ENCODE measurements around the gene ASCL5. TPM values are rescaled to one million over a fixed set of nuclear protein-coding genes. Genes with fewer than 3 reads are reported as not detected.

ASCL5 gene
- total and polyA plus RNA-seq, 9 of the 15 experiments (the other 6 are each of a cell fraction or from before 2014, with no cell fraction given) = 0.09 TPM; not detected in 8

DNA sequence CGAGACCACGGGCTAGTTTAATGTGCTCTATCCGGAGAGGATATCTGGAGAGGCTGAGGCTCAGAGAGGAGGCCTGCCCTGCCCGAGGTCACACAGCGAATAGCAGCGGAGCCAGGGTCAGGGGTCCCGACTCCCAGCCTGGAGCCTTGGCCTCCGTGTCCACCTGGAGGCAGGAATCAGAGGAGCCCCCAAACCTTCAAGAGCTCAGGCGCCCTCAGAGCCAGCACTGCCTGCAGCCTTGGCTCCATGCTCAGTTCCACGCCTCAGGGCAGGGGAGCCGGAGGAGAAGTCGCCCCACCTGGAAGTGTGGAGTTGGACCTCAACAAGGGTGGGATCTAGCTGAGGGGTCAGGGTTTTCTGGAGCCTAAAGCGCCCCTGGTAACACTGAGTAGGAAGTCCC is 2.0 kb upstream of the ASCL5 start:
- POLR2A ChIA-PET = interaction anchor here (0.9 kb wide), 1 partner anchor 14 kb away, joined by 3 read pairs; no protein-coding TSS in a partner anchor
- WGBS (ENCODE audit: insufficient coverage, low coverage, missing lambda C conversion rate) = 17% methylated on average over 13 of the region's 13 CpGs
- H3K27me3 ChIP-seq (ENCODE audit: control insufficient read depth in 2 of 2, insufficient read depth in 2 of 2, low read length in 2 of 2) = peaks cover 47 to 58% of the 10 kb centered on the region in 2 experiments
- no peak for DNase-seq (ENCODE audit: extremely low read depth in 1 of 4, low spot score in 3 of 4)
- H3K27ac ChIP-seq (ENCODE audit: extremely low read depth, low read depth, low read length) = no peak overlapping the region
- peaks cover 14% of the 10 kb centered on the region for H4K20me1 ChIP-seq (replicated peaks; ENCODE audit: control insufficient read depth, insufficient read depth, low read length)
- in situ Hi-C loops (cut with MboI) (no loop called here), intact Hi-C loops (cut with micrococcal nuclease) (no loop called here)
- H3K4me1 ChIP-seq (replicated peaks in 1 of 2; ENCODE audit: control insufficient read depth in 2 of 2, insufficient read depth in 2 of 2, low read length in 2 of 2) = peaks cover 0 to 3% of the 10 kb centered on the region in 2 experiments; a peak in 2 of 5 replicates
- H3K36me3 ChIP-seq (ENCODE audit: control insufficient read depth, insufficient read depth, low read length) = no peaks in the 10 kb centered on the region
- no peak for FAIRE-seq
- no peaks in the 10 kb centered on the region for H3K79me2 ChIP-seq (ENCODE audit: control insufficient read depth, insufficient read depth, low read length)
- no peaks in the 10 kb centered on the region for H3K9me1 ChIP-seq (ENCODE audit: control insufficient read depth, insufficient read depth, low read length)
- no peak overlapping the region for H2AFZ ChIP-seq (ENCODE audit: low read depth, low read length)
- ATAC-seq = no peak
- H3K9me3 ChIP-seq (replicated peaks; ENCODE audit: control insufficient read depth, insufficient read depth, low read depth, low read length) = no peaks in the 10 kb centered on the region
- H3K4me2 ChIP-seq (ENCODE audit: insufficient read depth, low read length) = no peak overlapping the region
- peak overlapping the region in 1 of 2 experiments; percentile 50; a peak in 1 of 4 replicates for H3K9ac ChIP-seq (ENCODE audit: insufficient read depth in 1 of 2, low read depth in 2 of 2, low read length in 2 of 2)
- no peak overlapping the region for H3K4me3 ChIP-seq
- TF ChIP-seq SMAD4 (CRISPR knock-in tag; conservative IDR thresholded peaks at IDR 0.05) (no peak), PHB2 (IDR thresholded peaks at IDR 0.05; ENCODE audit: low read depth) (no peak), NFXL1 (CRISPR knock-in tag; IDR thresholded peaks at IDR 0.05) (no peak), ZNF668 (CRISPR knock-in tag; IDR thresholded peaks at IDR 0.05) (no peak), ZBTB8A (IDR thresholded peaks at IDR 0.05; ENCODE audit: partially characterized antibody) (no peak), ZFP36 (IDR thresholded peaks at IDR 0.05; ENCODE audit: low read depth, low read length, partially characterized antibody) (no peak)
- TF ChIP-seq, protein P1, sequence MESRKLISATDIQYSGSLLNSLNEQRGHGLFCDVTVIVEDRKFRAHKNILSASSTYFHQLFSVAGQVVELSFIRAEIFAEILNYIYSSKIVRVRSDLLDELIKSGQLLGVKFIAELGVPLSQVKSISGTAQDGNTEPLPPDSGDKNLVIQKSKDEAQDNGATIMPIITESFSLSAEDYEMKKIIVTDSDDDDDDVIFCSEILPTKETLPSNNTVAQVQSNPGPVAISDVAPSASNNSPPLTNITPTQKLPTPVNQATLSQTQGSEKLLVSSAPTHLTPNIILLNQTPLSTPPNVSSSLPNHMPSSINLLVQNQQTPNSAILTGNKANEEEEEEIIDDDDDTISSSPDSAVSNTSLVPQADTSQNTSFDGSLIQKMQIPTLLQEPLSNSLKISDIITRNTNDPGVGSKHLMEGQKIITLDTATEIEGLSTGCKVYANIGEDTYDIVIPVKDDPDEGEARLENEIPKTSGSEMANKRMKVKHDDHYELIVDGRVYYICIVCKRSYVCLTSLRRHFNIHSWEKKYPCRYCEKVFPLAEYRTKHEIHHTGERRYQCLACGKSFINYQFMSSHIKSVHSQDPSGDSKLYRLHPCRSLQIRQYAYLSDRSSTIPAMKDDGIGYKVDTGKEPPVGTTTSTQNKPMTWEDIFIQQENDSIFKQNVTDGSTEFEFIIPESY (CRISPR knock-in tag; IDR thresholded peaks at IDR 0.05) = no peak
- BruUV-seq (replicated peaks) = no TSS peak
- CTCF ChIA-PET (ENCODE audit: low intra/inter-chr PET ratio) = no interaction called here

Data from K562 (cell line).